IMR-90 (cell line): ENCODE results near the gene ARSJ. TPM values are rescaled to one million over a fixed set of nuclear protein-coding genes. Genes with fewer than 3 reads are reported as not detected.
A peak's percentile ranks its signal among the peaks of the same experiment; 100 is the strongest.

Source experiments
- ATAC-seq: fragments of 200-7000 bp; cut with Tn5 transposase; 2 replicates; pipeline ENCODE4 v1.9.1; 2020; ENCODE audit warnings: low read depth, mild to moderate bottlenecking, moderate library complexity
- BruUV-seq: library from RNA; stranded (reverse); fragments of 400-500 nt; replicated peaks from 2 replicates; lab custom pipeline; 2021; lab: Mats Ljungman, UMichigan
- CTCF ChIA-PET: fragments of 300-600 bp; formaldehyde crosslinking; extraction: SDS; loops from one replicate; lab custom pipeline; 2021; ENCODE audit warnings: antibody characterized with exemption; lab: Yijun Ruan, JAX
- POLR2A ChIA-PET: fragments of 300-600 bp; sonication (Branson Sonifier 250); formaldehyde crosslinking; loops from one replicate; lab custom pipeline; 2022; ENCODE audit warnings: antibody characterized with exemption; ENCODE audit not compliant: unreplicated experiment; lab: Charles Lee
- DNase-seq: peaks from one replicate; pipeline ENCODE4 v3.0.0; 2013
- H2AFZ ChIP-seq: replicated peaks from 2 replicates; pipeline ENCODE3; 2013; ENCODE audit warnings: low read length, mild to moderate bottlenecking; ENCODE audit not compliant: poor library complexity
- H2AK5ac ChIP-seq: 2 replicates; pipeline ENCODE4 v1.6.1; 2013; ENCODE audit warnings: low read depth, low read length, inconsistent platforms
- H2AK9ac ChIP-seq: replicated peaks from 2 replicates; pipeline ENCODE3; 2013; ENCODE audit warnings: mild to moderate bottlenecking, low read depth, low read length, moderate library complexity; ENCODE audit not compliant: poor library complexity
- H2BK120ac ChIP-seq: 2 replicates; pipeline ENCODE4 v1.6.1; 2013; ENCODE audit warnings: low read depth, low read length, inconsistent platforms
- H2BK15ac ChIP-seq: 3 replicates; pipeline ENCODE4 v1.6.1; 2013; ENCODE audit warnings: low read depth, low read length, inconsistent platforms
- H2BK20ac ChIP-seq: 2 replicates; pipeline ENCODE4 v1.6.1; 2013; ENCODE audit warnings: low read depth, mild to moderate bottlenecking, inconsistent platforms, low read length, moderate library complexity
- H2BK5ac ChIP-seq: 2 replicates; pipeline ENCODE4 v1.6.1; 2013; ENCODE audit warnings: mild to moderate bottlenecking, low read depth, low read length, inconsistent platforms; ENCODE audit not compliant: poor library complexity, severe bottlenecking
- H3K14ac ChIP-seq: replicated peaks from 2 replicates; pipeline ENCODE4 v1.6.1; 2013; ENCODE audit warnings: low read depth, low read length, inconsistent platforms
- H3K18ac ChIP-seq: 2 replicates; pipeline ENCODE4 v1.6.1; 2013; ENCODE audit warnings: low read depth, low read length, control low read depth
- H3K23ac ChIP-seq: 2 replicates; pipeline ENCODE4 v1.6.1; 2013; ENCODE audit warnings: low read depth, low read length, inconsistent platforms
- H3K27ac ChIP-seq: 2 replicates; pipeline ENCODE4 v1.5.1; 2013; ENCODE audit warnings: mild to moderate bottlenecking, control low read depth, low read length; ENCODE audit not compliant: insufficient read depth
- H3K27me3 ChIP-seq: 2 replicates; pipeline ENCODE4 v1.6.1; 2013; ENCODE audit warnings: low read length; ENCODE audit not compliant: control insufficient read depth, insufficient read depth
- H3K36me3 ChIP-seq: 2 replicates; pipeline ENCODE4 v1.6.1; 2013; ENCODE audit warnings: low read length, mixed read lengths; ENCODE audit not compliant: control insufficient read depth, insufficient read depth
- H3K4ac ChIP-seq: 2 replicates; pipeline ENCODE4 v1.6.1; 2013; ENCODE audit warnings: low read depth, low read length, inconsistent platforms
- H3K4me1 ChIP-seq: 2 replicates; pipeline ENCODE4 v1.6.1; 2013; ENCODE audit warnings: low read length, mixed read lengths; ENCODE audit not compliant: control insufficient read depth, insufficient read depth
- H3K4me2 ChIP-seq: 2 replicates; pipeline ENCODE4 v1.6.1; 2013; ENCODE audit warnings: low read depth, mild to moderate bottlenecking, control low read depth, low read length, moderate library complexity
- H3K4me3 ChIP-seq: 2 replicates; pipeline ENCODE4 v1.5.1; 2013; ENCODE audit warnings: low read depth, mild to moderate bottlenecking, control low read depth, low read length, moderate library complexity; ENCODE audit not compliant: insufficient read depth
- H3K56ac ChIP-seq: 2 replicates; pipeline ENCODE4 v1.6.1; 2013; ENCODE audit warnings: low read length, inconsistent platforms; ENCODE audit not compliant: insufficient read depth; ENCODE audit errors: extremely low read depth
- H3K79me1 ChIP-seq, 2 experiments: 2 replicates each; pipeline ENCODE4 v1.6.1; 2013; ENCODE audit warnings: low read length in 2 of 2, inconsistent platforms in 1 of 2, low read depth in 1 of 2
- H3K9ac ChIP-seq: 2 replicates; pipeline ENCODE4 v1.6.1; 2013; ENCODE audit warnings: low read depth, low read length, control low read depth
- H3K9me1 ChIP-seq: 2 replicates; pipeline ENCODE4 v1.6.1; 2013; ENCODE audit warnings: low read length, inconsistent platforms; ENCODE audit not compliant: insufficient read depth
- H3K9me3 ChIP-seq: 2 replicates; pipeline ENCODE4 v1.6.1; 2013; ENCODE audit warnings: low read length; ENCODE audit not compliant: control insufficient read depth, insufficient read depth
- H4K20me1 ChIP-seq: 2 replicates; pipeline ENCODE4 v1.6.1; 2013; ENCODE audit warnings: low read length, inconsistent platforms; ENCODE audit not compliant: insufficient read depth
- H4K5ac ChIP-seq: 2 replicates; pipeline ENCODE4 v1.6.1; 2013; ENCODE audit warnings: mild to moderate bottlenecking, low read depth, low read length, control low read depth
- H4K8ac ChIP-seq, 2 experiments: 2 replicates each; pipeline ENCODE4 v1.6.1; 2013; ENCODE audit warnings: low read depth in 2 of 2, low read length in 2 of 2, control low read depth in 1 of 2, inconsistent platforms in 1 of 2
- H4K91ac ChIP-seq: 2 replicates; pipeline ENCODE4 v1.6.1; 2013; ENCODE audit warnings: low read depth, low read length, inconsistent platforms; ENCODE audit not compliant: insufficient read depth
- BHLHE40 ChIP-seq: fragments of 150-350 bp; IDR thresholded peaks from 2 replicates; pipeline ENCODE4 v1.6.1; 2016; ENCODE audit warnings: mild to moderate bottlenecking, low read depth, low read length
- CEBPB ChIP-seq: IDR thresholded peaks from 2 replicates; pipeline ENCODE4 v1.6.1; 2012; ENCODE audit warnings: low read depth, low read length, improper control_type of control experiment
- CHD1 ChIP-seq: IDR thresholded peaks from 2 replicates; pipeline ENCODE4 v1.6.1; 2012; ENCODE audit warnings: low read depth, low read length, improper control_type of control experiment
- FOS ChIP-seq: fragments of 150-350 bp; IDR thresholded peaks from 2 replicates; pipeline ENCODE4 v1.6.1; 2016; ENCODE audit warnings: low read depth, low read length
- MAFK ChIP-seq: IDR thresholded peaks from 2 replicates; pipeline ENCODE4 v1.6.1; 2012; ENCODE audit warnings: low read depth, low read length, improper control_type of control experiment
- MAZ ChIP-seq: IDR thresholded peaks from 2 replicates; pipeline ENCODE4 v1.6.1; 2012; ENCODE audit warnings: low read depth, mild to moderate bottlenecking, low read length, improper control_type of control experiment, moderate library complexity, borderline replicate concordance
- MXI1 ChIP-seq: IDR thresholded peaks from 2 replicates; pipeline ENCODE4 v1.6.1; 2012; ENCODE audit warnings: low read depth, mild to moderate bottlenecking, low read length, moderate library complexity, borderline replicate concordance
- NFE2L2 ChIP-seq: fragments of 150-350 bp; IDR thresholded peaks from 2 replicates; pipeline ENCODE4 v1.6.1; 2016; ENCODE audit warnings: low read depth, mild to moderate bottlenecking, low read length
- POLR2A ChIP-seq: IDR thresholded peaks from 2 replicates; pipeline ENCODE4 v1.6.1; 2012; ENCODE audit warnings: mild to moderate bottlenecking, low read depth, low read length
- RAD21 ChIP-seq: IDR thresholded peaks from 2 replicates; pipeline ENCODE4 v1.6.1; 2012; ENCODE audit warnings: low read length, improper control_type of control experiment
- RCOR1 ChIP-seq: IDR thresholded peaks from 2 replicates; pipeline ENCODE4 v1.6.1; 2012; ENCODE audit warnings: mild to moderate bottlenecking, low read length, improper control_type of control experiment; ENCODE audit not compliant: insufficient replicate concordance
- RFX5 ChIP-seq: IDR thresholded peaks from 2 replicates; pipeline ENCODE4 v1.8.0; 2012; ENCODE audit warnings: low read depth, mild to moderate bottlenecking, low read length, moderate library complexity
- SMC3 ChIP-seq: fragments of 150-350 bp; IDR thresholded peaks from 2 replicates; pipeline ENCODE4 v1.6.1; 2016; ENCODE audit warnings: low read depth, mild to moderate bottlenecking, antibody characterized with exemption, low read length, moderate library complexity
- whole genome bisulfite sequencing, 2 experiments: methylation state at CpG; one replicate each; pipeline versions ENCODE4 v1.1.5 to v1.1.7; 2013; ENCODE audit warnings: missing lambda C conversion rate in 2 of 2; ENCODE audit not compliant: insufficient read length in 1 of 2; ENCODE audit errors: extremely low coverage in 2 of 2; 5-methylcytosine and 5-hydroxymethylcytosine counted together
- dilution Hi-C: fragments of 300-500 bp; cut with HindIII; formaldehyde crosslinking; loops from one replicate; pipeline ENCODE4 v1.14.3; 2018; ENCODE audit warnings: low sequenced_read_pairs; ENCODE audit not compliant: unreplicated experiment
- in situ Hi-C: fragments of 300-500 bp; cut with MboI; formaldehyde crosslinking; loops from 3 replicates; pipeline ENCODE4 v1.14.3; 2019; ENCODE audit warnings: low sequenced_read_pairs, inconsistent platforms, mixed read lengths
- intact Hi-C: fragments of 100-400 bp; cut with micrococcal nuclease; formaldehyde crosslinking; loops from 2 replicates; pipeline ENCODE4 v1.10.0; 2022
- polyA plus RNA-seq, 3 experiments: library from polyadenylated mRNA; depleted of rRNA; stranded (reverse); fragments of >200 nt; gene quantifications; 2 replicates each; pipeline ENCODE4 v1.2.3, GENCODE V29; 2012; ENCODE audit warnings: low replicate concordance in 1 of 3
- total RNA-seq: library from RNA; depleted of rRNA; stranded (reverse); fragments of >200 nt; gene quantifications from 2 replicates; pipeline ENCODE4 v1.2.3, GENCODE V29; 2012
- TF ChIP-seq, protein P1 (sequence below): fragments of 150-350 bp; IDR thresholded peaks from 2 replicates; pipeline ENCODE4 v1.6.1; 2016; ENCODE audit warnings: low read depth, mild to moderate bottlenecking, low read length, moderate library complexity, borderline replicate concordance
- TF ChIP-seq, protein P2 (sequence below): fragments of 150-350 bp; IDR thresholded peaks from 2 replicates; pipeline ENCODE4 v1.6.1; 2017; ENCODE audit warnings: mild to moderate bottlenecking, antibody characterized with exemption, low read length, low read depth
- TF ChIP-seq, protein P3 (sequence below): conservative IDR thresholded peaks from 2 replicates; pipeline ENCODE4 v1.5.1; 2012; ENCODE audit warnings: mild to moderate bottlenecking, low read depth, low read length, improper control_type of control experiment

The ARSJ gene
- total and polyA plus RNA-seq, 2 of the 4 experiments (the other 2 are of a cell fraction), result 47.7 to 143 TPM

DNA sequence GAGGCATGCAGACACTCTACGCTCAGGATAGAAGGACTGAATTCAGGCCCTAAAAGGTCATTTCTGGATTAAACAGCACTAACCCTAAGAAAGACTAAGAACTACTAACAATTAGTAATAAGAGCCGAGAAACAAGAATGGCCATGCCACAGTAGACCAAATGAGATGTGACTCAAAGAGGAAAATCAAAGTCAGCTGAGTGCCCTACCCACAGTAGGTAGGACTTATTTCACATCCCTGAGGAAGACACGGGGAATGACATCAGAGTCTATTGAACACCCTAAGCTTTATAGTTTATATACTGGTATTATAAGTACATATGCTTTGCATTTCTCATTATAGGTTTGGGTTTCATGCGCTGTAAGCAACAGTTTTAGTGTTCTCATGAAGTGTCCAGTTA is 2.7 kb upstream of the ARSJ start:
- peaks cover 4% of the 10 kb centered on the region; the same call in 1 of the 2 replicates for H3K9me1 ChIP-seq
- H2AK9ac ChIP-seq, result no peak overlapping the region
- H3K18ac ChIP-seq, result peak overlapping the region; percentile 81
- ATAC-seq (no peak), DNase-seq (no peak)
- peak overlapping the region; percentile 12 to 70; a peak in 3 of 4 replicates for H4K8ac ChIP-seq
- peak overlapping the region; percentile 96 for H2BK5ac ChIP-seq
- H3K56ac ChIP-seq, result peak overlapping the region; percentile 21; the same call in 1 of the 2 replicates
- H2BK20ac ChIP-seq, result peak overlapping the region; percentile 86
- CTCF ChIA-PET, result interaction anchor here (1.2 kb wide), 1 partner anchor 198 kb away, joined by 3 read pairs; no protein-coding TSS in a partner anchor
- BruUV-seq, result no TSS peak
- peak overlapping the region; percentile 74; the same call in 1 of the 2 replicates for H3K27ac ChIP-seq
- POLR2A ChIA-PET, result interaction anchor here (0.6 kb wide), 1 partner anchor 58 kb away, joined by 3 read pairs; no protein-coding TSS in a partner anchor
- intact Hi-C loops, result no loop called here
- no peak overlapping the region for H2AFZ ChIP-seq
- H3K27me3 ChIP-seq, result no peaks in the 10 kb centered on the region
- H3K9ac ChIP-seq, result peak overlapping the region; percentile 29; the same call in 1 of the 2 replicates
- peaks cover 8% of the 10 kb centered on the region for H3K4me1 ChIP-seq
- H3K14ac ChIP-seq, result peak overlapping the region; percentile 47
- peaks cover 5 to 12% of the 10 kb centered on the region in 2 experiments; a peak in 3 of 4 replicates for H3K79me1 ChIP-seq
- peak overlapping the region; percentile 96 for H2BK15ac ChIP-seq
- H3K36me3 ChIP-seq, result no peaks in the 10 kb centered on the region
- H4K20me1 ChIP-seq, result no peaks in the 10 kb centered on the region
- H3K4me3 ChIP-seq, result no peak overlapping the region
- peak overlapping the region; percentile 91 for H2BK120ac ChIP-seq
- peak overlapping the region; percentile 7; the same call in 1 of the 2 replicates for H3K4me2 ChIP-seq
- dilution Hi-C loops, result no loop called here
- H3K9me3 ChIP-seq, result no peaks in the 10 kb centered on the region
- H2AK5ac ChIP-seq, result peak overlapping the region; percentile 87
- H3K23ac ChIP-seq, result peak overlapping the region; percentile 79; the same call in 1 of the 2 replicates
- peak overlapping the region; percentile 71 for H4K91ac ChIP-seq
- no peak overlapping the region for H4K5ac ChIP-seq
- H3K4ac ChIP-seq, result peak overlapping the region; percentile 88
- no CpG with 5 or more reads among the region's 4 CpGs for WGBS, 2 experiments
- in situ Hi-C loops, result no loop called here
- TF ChIP-seq MAFK (no peak), CHD1 (no peak), MXI1 (no peak), RAD21 (no peak), MAZ (no peak), BHLHE40 (no peak), CEBPB (no peak), NFE2L2 (no peak), FOS (no peak), POLR2A (no peak), SMC3 (no peak), RFX5 (no peak), RCOR1 (no peak)
- TF ChIP-seq, protein P1, sequence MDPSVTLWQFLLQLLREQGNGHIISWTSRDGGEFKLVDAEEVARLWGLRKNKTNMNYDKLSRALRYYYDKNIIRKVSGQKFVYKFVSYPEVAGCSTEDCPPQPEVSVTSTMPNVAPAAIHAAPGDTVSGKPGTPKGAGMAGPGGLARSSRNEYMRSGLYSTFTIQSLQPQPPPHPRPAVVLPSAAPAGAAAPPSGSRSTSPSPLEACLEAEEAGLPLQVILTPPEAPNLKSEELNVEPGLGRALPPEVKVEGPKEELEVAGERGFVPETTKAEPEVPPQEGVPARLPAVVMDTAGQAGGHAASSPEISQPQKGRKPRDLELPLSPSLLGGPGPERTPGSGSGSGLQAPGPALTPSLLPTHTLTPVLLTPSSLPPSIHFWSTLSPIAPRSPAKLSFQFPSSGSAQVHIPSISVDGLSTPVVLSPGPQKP, result no peak
- TF ChIP-seq, protein P2, sequence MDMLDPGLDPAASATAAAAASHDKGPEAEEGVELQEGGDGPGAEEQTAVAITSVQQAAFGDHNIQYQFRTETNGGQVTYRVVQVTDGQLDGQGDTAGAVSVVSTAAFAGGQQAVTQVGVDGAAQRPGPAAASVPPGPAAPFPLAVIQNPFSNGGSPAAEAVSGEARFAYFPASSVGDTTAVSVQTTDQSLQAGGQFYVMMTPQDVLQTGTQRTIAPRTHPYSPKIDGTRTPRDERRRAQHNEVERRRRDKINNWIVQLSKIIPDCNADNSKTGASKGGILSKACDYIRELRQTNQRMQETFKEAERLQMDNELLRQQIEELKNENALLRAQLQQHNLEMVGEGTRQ, result no peak
- TF ChIP-seq, protein P3, sequence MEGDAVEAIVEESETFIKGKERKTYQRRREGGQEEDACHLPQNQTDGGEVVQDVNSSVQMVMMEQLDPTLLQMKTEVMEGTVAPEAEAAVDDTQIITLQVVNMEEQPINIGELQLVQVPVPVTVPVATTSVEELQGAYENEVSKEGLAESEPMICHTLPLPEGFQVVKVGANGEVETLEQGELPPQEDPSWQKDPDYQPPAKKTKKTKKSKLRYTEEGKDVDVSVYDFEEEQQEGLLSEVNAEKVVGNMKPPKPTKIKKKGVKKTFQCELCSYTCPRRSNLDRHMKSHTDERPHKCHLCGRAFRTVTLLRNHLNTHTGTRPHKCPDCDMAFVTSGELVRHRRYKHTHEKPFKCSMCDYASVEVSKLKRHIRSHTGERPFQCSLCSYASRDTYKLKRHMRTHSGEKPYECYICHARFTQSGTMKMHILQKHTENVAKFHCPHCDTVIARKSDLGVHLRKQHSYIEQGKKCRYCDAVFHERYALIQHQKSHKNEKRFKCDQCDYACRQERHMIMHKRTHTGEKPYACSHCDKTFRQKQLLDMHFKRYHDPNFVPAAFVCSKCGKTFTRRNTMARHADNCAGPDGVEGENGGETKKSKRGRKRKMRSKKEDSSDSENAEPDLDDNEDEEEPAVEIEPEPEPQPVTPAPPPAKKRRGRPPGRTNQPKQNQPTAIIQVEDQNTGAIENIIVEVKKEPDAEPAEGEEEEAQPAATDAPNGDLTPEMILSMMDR, result no peak
